Measurements from ENCODE around the gene TNFRSF8. TPM values are rescaled to one million over a fixed set of nuclear protein-coding genes. Genes with fewer than 3 reads are reported as not detected.

TNFRSF8 gene
- polyA plus RNA-seq, 1 of the 3 experiments (the other 2 are of a cell fraction), result 0.07 TPM

- H3K9me3 ChIP-seq, result no peaks in the 10 kb centered on the region
- no peaks in the 10 kb centered on the region for H3K9me2 ChIP-seq
- DNase-seq, result no peak
- H2AFZ ChIP-seq (ENCODE audit: low read depth), result no peak overlapping the region
- no peaks in the 10 kb centered on the region for H3K79me2 ChIP-seq (ENCODE audit: insufficient read depth)
- H3K9ac ChIP-seq, result no peak overlapping the region
- no peak overlapping the region for H3K27ac ChIP-seq (ENCODE audit: low read depth in 2 of 2, low read length in 1 of 2)
- H3F3A ChIP-seq (replicated peaks; ENCODE audit: insufficient read depth), result no peaks in the 10 kb centered on the region
- TF ChIP-seq USF1 (IDR thresholded peaks at IDR 0.05; ENCODE audit: borderline replicate concordance, low read depth) (no peak), TEAD4 (IDR thresholded peaks at IDR 0.05; ENCODE audit: borderline replicate concordance, insufficient read depth) (no peak), RFX5 (IDR thresholded peaks at IDR 0.05; ENCODE audit: low read length) (no peak), YY1 (IDR thresholded peaks at IDR 0.05; ENCODE audit: low read depth) (no peak), RXRA (IDR thresholded peaks at IDR 0.05; ENCODE audit: borderline replicate concordance, low read depth) (no peak), FOSL2 (IDR thresholded peaks at IDR 0.05; ENCODE audit: borderline replicate concordance, low read depth) (no peak), RCOR1 (IDR thresholded peaks at IDR 0.05; ENCODE audit: low read length) (no peak), FOXM1 (IDR thresholded peaks at IDR 0.05; ENCODE audit: low read depth) (no peak), MXI1 (IDR thresholded peaks at IDR 0.05; ENCODE audit: low read depth, low read length) (no peak), RAD21 (IDR thresholded peaks at IDR 0.05; ENCODE audit: low read length) (no peak), CTCF (IDR thresholded peaks at IDR 0.05) (no peak)
- peaks cover 0 to 6% of the 10 kb centered on the region in 2 experiments; a peak in 1 of 4 replicates for H3K4me1 ChIP-seq (ENCODE audit: control insufficient read depth in 1 of 2, insufficient read depth in 2 of 2, low read depth in 1 of 2, low read length in 1 of 2)
- no peaks in the 10 kb centered on the region for H3K36me3 ChIP-seq (replicated peaks in 1 of 2; ENCODE audit: control insufficient read depth in 1 of 2, insufficient read depth in 2 of 2, low read length in 1 of 2)
- ChIA-PET POLR2A (no interaction called here), CTCF (interaction anchor here (1.0 to 3.9 kb wide), 4 partner anchors 11 to 58 kb away, joined by 3 to 34 read pairs (median 6); no protein-coding TSS in a partner anchor)
- no peaks in the 10 kb centered on the region for H4K20me1 ChIP-seq (ENCODE audit: insufficient read depth)
- H3K4me2 ChIP-seq, result no peak overlapping the region
- WGBS (ENCODE audit: low lambda C conversion rate), result 74% methylated on average over 8 of the region's 9 CpGs
- no peak overlapping the region for H3K4me3 ChIP-seq (ENCODE audit: low read depth in 2 of 2, low read length in 1 of 2)
- no peaks in the 10 kb centered on the region for H3K27me3 ChIP-seq (ENCODE audit: insufficient read depth)
Measured at GRCh38 chr1:12150456-12151200, 87.5 kb downstream of the TNFRSF8 start.

GRCh38 chr1:12151465-12151864 is 88.4 kb downstream of the TNFRSF8 start:
- Histone ChIP-seq H3K27me3 (ENCODE audit: insufficient read depth) (no peaks in the 10 kb centered on the region), H3K36me3 (replicated peaks in 1 of 2; ENCODE audit: control insufficient read depth in 1 of 2, insufficient read depth in 2 of 2, low read length in 1 of 2) (no peaks in the 10 kb centered on the region), H3K9me3 (no peaks in the 10 kb centered on the region), H2AFZ (ENCODE audit: low read depth) (no peak overlapping the region), H3K4me2 (no peak overlapping the region), H3K4me1 (ENCODE audit: control insufficient read depth in 1 of 2, insufficient read depth in 2 of 2, low read depth in 1 of 2, low read length in 1 of 2) (peaks cover 0 to 6% of the 10 kb centered on the region in 2 experiments; a peak in 1 of 4 replicates), H3F3A (replicated peaks; ENCODE audit: insufficient read depth) (no peaks in the 10 kb centered on the region), H4K20me1 (ENCODE audit: insufficient read depth) (no peaks in the 10 kb centered on the region), H3K4me3 (ENCODE audit: low read depth in 2 of 2, low read length in 1 of 2) (no peak overlapping the region), H3K79me2 (ENCODE audit: insufficient read depth) (no peaks in the 10 kb centered on the region), H3K27ac (ENCODE audit: low read depth in 2 of 2, low read length in 1 of 2) (no peak overlapping the region), H3K9me2 (no peaks in the 10 kb centered on the region), H3K9ac (no peak overlapping the region)
- 84% methylated on average over 2 of the region's 2 CpGs for WGBS (ENCODE audit: low lambda C conversion rate)
- TF ChIP-seq EZH2phosphoT487 (IDR thresholded peaks at IDR 0.05; ENCODE audit: borderline replicate concordance, low read depth) (no peak), USF1 (IDR thresholded peaks at IDR 0.05; ENCODE audit: borderline replicate concordance, low read depth) (no peak), RAD21 (IDR thresholded peaks at IDR 0.05; ENCODE audit: low read length) (no peak)
- DNase-seq, result no peak
- CTCF ChIA-PET, result interaction anchor here (1.0 to 3.9 kb wide), 2 partner anchors 27 to 45 kb away, joined by 4 to 34 read pairs; no protein-coding TSS in a partner anchor
- POLR2A ChIA-PET, result no interaction called here
